Effector CD8-positive, alpha-beta T cell (primary cell): ENCODE data around the gene RHBDL3.

ENCODE experiments used
- DNase-seq: peaks from one replicate; lab custom pipeline; 2025; lab: John Stamatoyannopoulos, UW

Gene RHBDL3

GRCh38 chr17:32266389-32267301 lies 1.0 kb downstream of the RHBDL3 start:
- no peak for DNase-seq

GRCh38 chr17:32267690-32268205 lies 2.1 kb downstream of the RHBDL3 start:
- no peak for DNase-seq

- DNase-seq = no peak
These were observed 3.2 kb downstream of the RHBDL3 start for GRCh38 chr17:32268734-32269288.

- DNase-seq = no peak
These were observed 3.7 kb downstream of the RHBDL3 start for GRCh38 chr17:32269377-32269776.

GRCh38 chr17:32271844-32272243 lies 6.2 kb downstream of the RHBDL3 start:
- no peak for DNase-seq

- no peak for DNase-seq
These were observed 8.5 kb downstream of the RHBDL3 start for GRCh38 chr17:32274101-32274500.

GRCh38 chr17:32274643-32275042 lies 9.0 kb downstream of the RHBDL3 start:
- DNase-seq = no peak

GRCh38 chr17:32275060-32276042 lies 9.7 kb downstream of the RHBDL3 start:
- no peak for DNase-seq

GRCh38 chr17:32276171-32276601 lies 10.6 kb downstream of the RHBDL3 start:
- no peak for DNase-seq

- no peak for DNase-seq
These were observed 11.7 kb downstream of the RHBDL3 start for GRCh38 chr17:32277284-32277683.

GRCh38 chr17:32278815-32279214 lies 13.2 kb downstream of the RHBDL3 start:
- DNase-seq = no peak

- no peak for DNase-seq
These were observed 14.5 kb downstream of the RHBDL3 start for GRCh38 chr17:32279891-32280716.

- no peak for DNase-seq
These were observed 15.4 kb downstream of the RHBDL3 start for GRCh38 chr17:32281011-32281451.

GRCh38 chr17:32283745-32284201 lies 18.1 kb downstream of the RHBDL3 start:
- no peak for DNase-seq

GRCh38 chr17:32285306-32285705 lies 19.7 kb downstream of the RHBDL3 start:
- no peak for DNase-seq

- no peak for DNase-seq
These were observed 20.3 kb downstream of the RHBDL3 start for GRCh38 chr17:32285746-32286517.

- no peak for DNase-seq
These were observed 20.9 kb downstream of the RHBDL3 start for GRCh38 chr17:32286518-32286900.

- DNase-seq = no peak
These were observed 22.3 kb downstream of the RHBDL3 start for GRCh38 chr17:32287804-32288511.

GRCh38 chr17:32288615-32289014 lies 23.0 kb downstream of the RHBDL3 start:
- no peak for DNase-seq
